ENCODE data around the gene PASD1.

PASD1 gene

GRCh38 chrX:151700581-151700980, 137.1 kb downstream of the PASD1 start:
- in situ Hi-C loops (cut with HindIII; ENCODE audit: low sequenced_read_pairs): no loop called here

GRCh38 chrX:151701071-151701470, 137.6 kb downstream of the PASD1 start:
- in situ Hi-C loops (cut with HindIII; ENCODE audit: low sequenced_read_pairs): no loop called here

GRCh38 chrX:151701531-151701930, 138.1 kb downstream of the PASD1 start:
- in situ Hi-C loops (cut with HindIII; ENCODE audit: low sequenced_read_pairs): no loop called here

DNA sequence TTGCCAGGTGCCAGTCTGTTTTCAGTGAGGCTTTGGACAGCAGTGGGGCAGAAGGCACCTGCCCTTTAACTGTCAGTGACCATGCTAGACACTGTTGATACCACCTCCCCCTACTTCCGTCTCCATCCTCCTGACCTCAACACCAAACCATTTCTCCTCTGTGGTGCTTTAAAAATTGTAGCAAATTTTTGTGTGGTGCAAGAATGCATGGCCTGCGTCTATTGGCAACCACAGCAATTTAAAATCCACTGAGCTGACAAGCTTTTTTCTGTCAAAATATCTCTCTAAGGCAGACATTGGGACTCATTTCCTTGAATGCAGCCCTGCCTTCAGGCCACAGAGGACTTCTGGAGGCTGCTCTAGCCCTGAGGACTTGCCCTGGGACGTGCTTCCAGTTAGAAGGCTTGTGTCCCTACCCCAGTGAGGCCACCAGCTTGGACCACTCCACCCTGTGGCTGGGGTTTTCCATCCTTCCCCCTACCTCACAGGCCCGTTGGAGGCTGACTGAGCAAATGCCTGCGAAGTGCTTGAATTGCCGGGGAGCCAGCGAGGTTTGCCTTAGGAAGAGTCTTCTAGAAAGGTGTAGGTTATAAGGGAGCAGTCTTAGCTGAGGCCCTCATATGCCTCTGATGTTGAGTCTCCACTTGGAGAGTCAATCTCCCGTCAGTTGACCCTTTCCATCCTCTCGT, 138.7 kb downstream of the PASD1 start:
- in situ Hi-C loops (cut with HindIII; ENCODE audit: low sequenced_read_pairs): no loop called here

- in situ Hi-C loops (cut with HindIII; ENCODE audit: low sequenced_read_pairs): no loop called here
Observed at GRCh38 chrX:151702741-151703340, 139.4 kb downstream of the PASD1 start.

GRCh38 chrX:151703487-151703886, 140.0 kb downstream of the PASD1 start:
- in situ Hi-C loops (cut with HindIII; ENCODE audit: low sequenced_read_pairs): no loop called here

DNA sequence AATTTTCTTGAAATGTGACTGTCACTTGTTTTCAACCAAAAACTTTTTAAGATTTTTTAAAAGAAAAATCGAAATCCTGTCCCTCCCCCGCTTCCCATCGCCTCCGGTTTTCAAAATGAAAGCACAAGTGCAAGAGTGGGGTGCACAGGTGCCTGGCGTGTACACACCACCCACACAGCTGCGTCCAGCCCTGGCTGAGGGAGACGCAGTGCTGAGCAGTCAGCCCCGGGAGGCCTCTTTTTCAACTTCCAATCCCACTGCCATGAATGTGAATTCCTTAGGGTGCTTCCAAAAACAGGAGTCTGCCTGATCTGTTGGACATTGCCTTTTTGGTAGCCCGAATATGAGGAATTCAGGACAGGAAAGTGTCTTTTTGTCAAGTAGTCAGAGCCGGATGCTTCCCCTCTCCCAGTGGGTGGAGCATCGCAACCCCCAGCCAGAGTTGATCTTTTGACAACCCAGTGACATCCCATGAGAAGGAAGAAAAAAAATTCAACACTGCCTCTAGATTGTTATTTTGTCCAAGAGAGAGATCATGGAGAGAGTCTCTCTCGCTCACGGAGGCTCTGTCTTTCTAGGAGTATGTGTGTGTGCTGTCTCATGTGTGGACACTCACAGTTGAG, 140.7 kb downstream of the PASD1 start:
- in situ Hi-C loops (cut with HindIII; ENCODE audit: low sequenced_read_pairs): no loop called here

DNA sequence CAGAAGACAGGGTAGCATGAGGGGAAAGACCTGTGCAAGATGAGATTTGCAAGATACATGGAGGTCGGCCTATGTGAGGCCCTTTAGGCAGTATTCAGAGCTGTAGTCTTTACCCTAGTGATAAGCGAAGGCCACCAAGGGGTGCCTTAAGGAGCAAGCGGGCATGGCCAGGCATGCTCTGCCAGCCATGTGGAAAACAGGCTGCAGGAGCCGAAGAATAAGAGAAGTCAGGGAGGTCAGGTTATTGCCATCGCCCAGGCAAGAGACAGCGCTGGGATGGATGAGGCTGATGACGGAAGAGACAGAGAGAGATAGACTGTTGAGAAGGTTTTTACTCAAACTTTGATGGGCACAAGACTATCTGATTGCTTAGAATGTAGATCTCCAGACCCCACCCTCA, 145.3 kb downstream of the PASD1 start:
- in situ Hi-C loops (cut with HindIII; ENCODE audit: low sequenced_read_pairs): no loop called here

GRCh38 chrX:151710457-151710856, 147.0 kb downstream of the PASD1 start:
- in situ Hi-C loops (cut with HindIII; ENCODE audit: low sequenced_read_pairs): no loop called here

DNA sequence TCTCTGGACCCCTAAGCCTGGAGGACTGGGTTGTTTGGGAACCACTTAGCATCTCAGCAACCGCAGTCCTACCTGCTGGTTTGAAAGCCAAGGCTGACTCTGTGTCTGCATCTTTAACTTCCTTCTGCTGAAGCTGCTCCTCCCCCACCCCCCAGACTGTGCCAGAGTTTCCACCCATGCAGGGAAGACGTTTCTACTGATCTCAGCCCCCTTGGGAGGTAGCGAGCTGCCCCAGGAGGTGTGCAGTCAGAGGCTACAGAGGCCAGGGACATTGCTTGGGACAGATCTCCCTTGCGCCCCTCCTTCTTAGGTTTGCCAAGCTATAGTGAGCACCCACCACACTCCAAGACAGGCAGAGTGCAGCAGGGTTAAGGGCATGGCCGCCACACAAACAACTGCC, 147.7 kb downstream of the PASD1 start:
- in situ Hi-C loops (cut with HindIII; ENCODE audit: low sequenced_read_pairs): no loop called here

DNA sequence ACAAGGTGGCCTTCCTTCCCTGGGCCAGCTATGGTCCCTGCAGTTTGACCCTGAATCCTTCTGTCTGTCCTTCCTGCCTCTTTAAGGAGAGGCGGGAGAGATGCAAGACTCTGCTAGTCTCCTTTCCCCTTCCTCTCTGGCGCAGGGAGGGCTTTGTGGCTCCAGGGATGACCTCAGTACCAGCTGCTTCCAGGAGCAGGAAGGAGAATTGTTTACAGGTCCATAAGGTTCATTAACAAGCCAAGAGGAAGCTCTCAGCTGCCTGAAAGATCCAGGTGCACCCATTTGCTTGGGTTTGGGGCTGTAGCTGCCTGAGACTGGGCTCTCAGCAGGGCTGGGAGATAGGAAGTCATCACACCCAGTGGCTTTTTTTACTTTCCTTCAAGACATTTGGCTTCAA, 148.3 kb downstream of the PASD1 start:
- in situ Hi-C loops (cut with HindIII; ENCODE audit: low sequenced_read_pairs): no loop called here

DNA sequence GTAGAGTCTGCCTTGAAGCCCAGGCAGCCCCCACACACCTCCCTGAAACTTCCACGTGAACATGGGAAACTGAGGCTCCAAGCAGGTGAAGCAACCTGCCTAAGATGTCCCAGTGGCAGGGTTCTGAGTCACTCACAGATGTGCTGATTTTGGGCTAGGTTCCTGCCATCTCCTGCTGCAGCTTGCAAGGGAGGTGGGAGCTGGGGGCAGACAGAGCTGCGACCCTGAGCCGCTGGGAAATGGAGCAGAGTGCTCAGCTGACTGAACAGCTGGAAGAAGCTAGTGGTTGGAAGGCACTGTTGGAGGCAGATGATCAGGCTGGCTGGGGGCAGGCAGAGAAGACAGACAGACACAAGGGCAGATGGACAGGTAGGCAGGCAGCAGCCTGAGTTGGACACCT, 148.8 kb downstream of the PASD1 start:
- in situ Hi-C loops (cut with HindIII; ENCODE audit: low sequenced_read_pairs): no loop called here

GRCh38 chrX:151713849-151714248, 150.4 kb downstream of the PASD1 start:
- in situ Hi-C loops (cut with HindIII; ENCODE audit: low sequenced_read_pairs): no loop called here

GRCh38 chrX:151714362-151714761, 150.9 kb downstream of the PASD1 start:
- in situ Hi-C loops (cut with HindIII; ENCODE audit: low sequenced_read_pairs): no loop called here

DNA sequence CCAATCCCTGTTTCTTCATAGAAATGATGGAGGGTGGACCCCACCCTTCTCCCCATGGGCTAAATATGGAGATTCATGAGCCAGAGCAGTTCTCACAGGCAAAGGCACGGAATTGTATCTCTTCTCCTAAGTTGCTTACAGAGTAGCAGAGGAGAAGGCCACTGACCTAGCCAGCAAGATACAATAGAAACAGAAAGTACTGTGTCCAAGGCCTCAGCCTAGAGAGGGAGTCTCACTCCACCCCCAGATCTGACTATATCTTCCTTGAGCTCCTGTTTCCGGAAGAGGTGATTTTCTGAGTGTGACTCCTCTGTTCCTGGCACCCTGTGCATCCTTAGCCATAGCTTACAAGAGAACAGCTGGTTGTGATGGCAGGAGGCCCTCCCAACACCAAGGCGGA, 152.3 kb downstream of the PASD1 start, which contains the start of gene FATE1:
TSS of gene FATE1 (plus strand) at position 284 of the 400 bp plus-strand sequence. CDS start at position 369, 85 bp downstream.
- in situ Hi-C loops (cut with HindIII; ENCODE audit: low sequenced_read_pairs): no loop called here

DNA sequence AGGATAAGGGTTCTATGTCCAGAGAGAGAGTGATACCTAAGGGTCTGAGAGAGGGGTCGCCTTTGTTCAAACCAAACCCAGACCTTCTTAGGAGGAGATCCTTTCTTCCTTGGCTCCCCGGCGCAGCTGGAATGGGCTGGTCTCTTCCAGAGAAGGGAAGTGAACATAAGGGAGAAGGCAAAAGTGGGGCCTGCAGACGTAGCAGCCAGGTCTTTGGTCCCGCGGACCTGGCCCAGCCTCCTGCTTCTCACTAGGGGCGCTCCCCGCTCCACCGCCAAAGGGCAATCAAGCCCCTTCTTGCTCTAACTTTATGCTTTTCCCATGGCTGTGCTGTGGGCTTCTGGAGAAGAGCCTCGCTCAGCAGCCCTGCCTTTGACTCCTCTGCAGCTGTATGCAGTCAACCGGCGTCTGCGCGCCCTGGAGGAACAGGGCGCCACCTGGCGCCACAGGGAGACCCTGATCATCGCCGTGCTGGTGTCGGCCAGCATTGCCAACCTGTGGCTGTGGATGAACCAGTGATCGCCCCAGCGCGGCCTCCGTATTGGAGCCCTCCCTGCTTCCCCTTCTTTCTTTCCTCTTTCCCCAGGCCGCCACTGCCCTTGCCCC, 158.9 kb downstream of the PASD1 start:
- in situ Hi-C loops (cut with HindIII; ENCODE audit: low sequenced_read_pairs): no loop called here

DNA sequence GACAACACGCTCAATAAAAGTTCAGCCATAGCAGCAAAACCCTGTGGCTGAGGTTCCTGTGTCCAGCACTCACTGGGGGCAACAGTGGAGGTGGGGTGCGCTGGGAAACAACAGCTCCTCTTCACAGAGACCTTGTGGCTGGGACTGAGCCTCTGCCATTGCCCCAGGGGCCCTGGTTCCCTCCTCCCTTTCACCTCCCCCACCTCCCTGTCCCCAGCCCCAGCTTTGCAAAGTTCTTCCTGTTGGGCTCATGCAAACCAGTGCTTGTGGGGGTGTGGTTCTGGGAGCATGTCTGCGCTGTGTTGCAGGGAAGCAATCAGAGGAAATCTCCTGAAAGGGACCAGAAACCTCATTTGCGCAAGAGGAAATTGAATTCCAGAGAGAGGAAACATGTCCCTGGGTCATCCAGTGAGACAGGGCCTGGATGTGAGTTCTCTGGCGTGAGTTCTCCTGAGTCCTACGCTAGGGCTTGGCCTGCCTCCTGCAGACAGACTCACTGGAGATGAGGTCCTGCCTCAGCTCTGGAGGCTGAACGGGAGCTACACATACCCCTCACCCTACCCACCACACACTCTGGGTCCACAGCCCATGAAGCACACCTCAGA, 159.8 kb downstream of the PASD1 start:
- in situ Hi-C loops (cut with HindIII; ENCODE audit: low sequenced_read_pairs): no loop called here

DNA sequence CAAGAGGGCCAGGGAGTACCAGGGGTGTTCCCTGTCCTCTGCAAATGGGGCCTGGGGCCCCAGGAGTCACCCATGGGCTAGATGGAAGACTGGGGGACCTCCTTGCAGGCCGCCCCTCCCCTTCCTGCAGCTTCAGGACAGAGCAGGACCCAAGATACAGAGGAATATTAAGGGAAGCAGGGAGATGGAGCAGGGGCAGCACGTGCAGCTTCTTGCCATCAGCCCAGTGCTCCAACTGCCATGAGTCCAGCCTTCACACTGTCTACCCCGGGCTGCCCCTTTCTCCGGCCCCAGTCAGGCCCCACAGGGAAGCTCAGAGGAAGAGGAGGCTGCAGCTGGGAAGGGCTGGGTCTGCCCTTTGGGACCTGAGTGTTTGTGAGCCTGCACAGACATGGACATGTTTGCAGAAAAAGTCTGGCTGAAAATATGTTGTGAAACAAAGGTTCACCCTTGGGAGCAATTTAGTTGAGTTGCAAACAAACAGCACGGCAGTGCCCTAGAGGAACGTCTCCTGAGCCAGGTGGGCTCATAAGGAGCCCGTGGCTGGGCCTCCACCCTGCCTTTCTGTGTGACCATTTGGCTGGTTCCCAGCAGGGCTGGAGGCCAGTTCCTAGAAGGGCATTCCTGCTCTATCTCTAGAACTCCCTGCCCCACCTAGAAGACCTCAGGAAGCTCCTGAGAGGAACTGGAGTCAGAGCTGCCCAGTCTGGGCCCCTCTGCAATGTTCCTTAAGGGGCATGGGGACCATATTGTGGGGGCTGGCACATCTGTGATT, 161.3 kb downstream of the PASD1 start:
- in situ Hi-C loops (cut with HindIII; ENCODE audit: low sequenced_read_pairs): no loop called here

DNA sequence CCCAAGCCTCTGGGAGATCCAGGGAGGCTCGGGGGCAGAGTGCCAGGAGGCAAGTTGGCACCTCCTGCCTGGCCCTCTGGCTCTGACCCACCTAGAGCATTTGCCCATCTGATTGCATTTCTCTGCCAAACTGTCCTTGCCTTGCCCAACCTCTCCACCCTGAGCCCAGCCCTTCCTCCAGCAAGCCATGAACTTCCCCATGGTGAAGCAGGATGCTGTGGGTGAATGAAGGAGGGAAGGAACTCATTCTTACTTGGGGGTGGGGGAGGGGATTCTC, 161.8 kb downstream of the PASD1 start:
- in situ Hi-C loops (cut with HindIII; ENCODE audit: low sequenced_read_pairs): no loop called here

Measured in endothelial cell of hepatic sinusoid (primary cell).